ENCODE data around the gene EP400.

The EP400 gene

GRCh38 chr12:132019891-132020290, 70.1 kb downstream of the EP400 start:
- no peak for DNase-seq (ENCODE audit: low spot score)

GRCh38 chr12:132020292-132020691, 70.5 kb downstream of the EP400 start:
- no peak for DNase-seq (ENCODE audit: low spot score)

- DNase-seq (ENCODE audit: low spot score) = no peak
These were observed 71.5 kb downstream of the EP400 start for GRCh38 chr12:132021031-132021871.

- no peak for DNase-seq (ENCODE audit: low spot score)
These were observed 72.2 kb downstream of the EP400 start for GRCh38 chr12:132021965-132022364.

GRCh38 chr12:132023658-132024057, 73.9 kb downstream of the EP400 start:
- peak; percentile 12 for DNase-seq (ENCODE audit: low spot score)

GRCh38 chr12:132024758-132025157, 75.0 kb downstream of the EP400 start:
- no peak for DNase-seq (ENCODE audit: low spot score)

- DNase-seq (ENCODE audit: low spot score) = no peak
These were observed 75.8 kb downstream of the EP400 start for GRCh38 chr12:132025526-132025925.

GRCh38 chr12:132026061-132026795, 76.5 kb downstream of the EP400 start:
- no peak for DNase-seq (ENCODE audit: low spot score)

GRCh38 chr12:132026796-132027500, 77.2 kb downstream of the EP400 start:
- no peak for DNase-seq (ENCODE audit: low spot score)

- DNase-seq (ENCODE audit: low spot score) = no peak
These were observed 77.9 kb downstream of the EP400 start for GRCh38 chr12:132027636-132028035.

- DNase-seq (ENCODE audit: low spot score) = no peak
These were observed 78.4 kb downstream of the EP400 start for GRCh38 chr12:132028111-132028510.

- no peak for DNase-seq (ENCODE audit: low spot score)
These were observed 80.0 kb downstream of the EP400 start for GRCh38 chr12:132029503-132030300.

GRCh38 chr12:132030367-132031038, 80.8 kb downstream of the EP400 start:
- no peak for DNase-seq (ENCODE audit: low spot score)

GRCh38 chr12:132033627-132034026, 83.9 kb downstream of the EP400 start:
- DNase-seq (ENCODE audit: low spot score) = no peak

GRCh38 chr12:132036063-132036683, 86.4 kb downstream of the EP400 start:
- DNase-seq (ENCODE audit: low spot score) = no peak

- DNase-seq (ENCODE audit: low spot score) = no peak
These were observed 91.3 kb downstream of the EP400 start for GRCh38 chr12:132040906-132041606.

GRCh38 chr12:132043216-132043615, 93.5 kb downstream of the EP400 start:
- no peak for DNase-seq (ENCODE audit: low spot score)

GRCh38 chr12:132043770-132044467, 94.2 kb downstream of the EP400 start:
- DNase-seq (ENCODE audit: low spot score) = no peak

GRCh38 chr12:132044661-132045412, 95.1 kb downstream of the EP400 start:
- no peak for DNase-seq (ENCODE audit: low spot score)
